ENCODE measurements around the gene CRK.

DNA sequence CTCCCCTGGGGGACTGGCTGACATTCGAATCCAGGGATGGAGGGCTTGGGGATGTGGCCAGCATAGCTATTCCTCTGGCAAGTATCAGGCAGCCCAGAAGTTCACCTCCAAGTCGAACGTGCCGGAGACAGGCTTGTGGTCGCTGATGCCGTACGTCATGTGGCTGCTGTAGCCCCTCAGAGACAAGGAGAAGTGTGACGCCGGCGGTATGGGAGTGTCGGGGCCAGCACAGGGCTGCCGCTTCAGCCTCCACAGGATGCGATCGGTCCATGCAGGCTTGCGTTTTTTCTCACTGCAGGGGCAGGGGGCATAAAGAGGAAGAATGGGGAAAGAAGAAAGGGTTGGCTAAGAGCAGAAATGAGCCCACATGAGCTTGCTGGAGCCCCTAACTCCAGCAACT lies 41.8 kb upstream of the CRK start:
- TF ChIP-seq CTCF (IDR thresholded peaks at IDR 0.05) (no peak), POLR2A (IDR thresholded peaks at IDR 0.05) (no peak), EP300 (IDR thresholded peaks at IDR 0.05) (no peak)
